ENCODE data around the gene FFAR3. TPM values are rescaled to one million over a fixed set of nuclear protein-coding genes. Genes with fewer than 3 reads are reported as not detected.

Gene FFAR3
- total and polyA plus RNA-seq, 7 donors = 0.67 to 1.9 (median 1.4) TPM; not detected in 2

GRCh38 chr19:35408284-35409171 lies 50.3 kb downstream of the FFAR3 start:
- Histone ChIP-seq H3K27me3 (peaks cover 0 to 1% (median 0%) of the 10 kb centered on the region in 3 donors), H3K9me3 (no peaks in the 10 kb centered on the region), H3K4me1 (no peaks in the 10 kb centered on the region), H3K4me3 (no peak overlapping the region), H3K36me3 (no peaks in the 10 kb centered on the region), H3K27ac (no peak overlapping the region)
- TF ChIP-seq CTCF (IDR thresholded peaks at IDR 0.05) = no peak
- no peak for TF ChIP-seq POLR2AphosphoS5 (IDR thresholded peaks at IDR 0.05)
- TF ChIP-seq EP300 (IDR thresholded peaks at IDR 0.05) = no peak
- TF ChIP-seq POLR2A (IDR thresholded peaks at IDR 0.05) = no peak
- 79 to 87% methylated on average over 13 of the region's 13 CpGs for WGBS, 2 donors
- DNase-seq = no peak
- intact Hi-C loops (cut with DNase I) = no loop called here

- Histone ChIP-seq H3K27ac (no peak overlapping the region), H3K36me3 (no peaks in the 10 kb centered on the region), H3K4me3 (no peak overlapping the region), H3K9me3 (no peaks in the 10 kb centered on the region), H3K27me3 (peaks cover 0 to 6% (median 0%) of the 10 kb centered on the region in 3 donors), H3K4me1 (no peaks in the 10 kb centered on the region)
- intact Hi-C loops (cut with DNase I) = no loop called here
- TF ChIP-seq POLR2A (IDR thresholded peaks at IDR 0.05) (no peak), CTCF (IDR thresholded peaks at IDR 0.05) (no peak), EP300 (IDR thresholded peaks at IDR 0.05) (no peak), POLR2AphosphoS5 (IDR thresholded peaks at IDR 0.05) (no peak)
- no peak for DNase-seq
- WGBS, 2 donors = 77 to 79% methylated on average over 5 of the region's 5 CpGs
Observed at GRCh38 chr19:35409191-35409590, 50.9 kb downstream of the FFAR3 start.

Other genes starting within 250 kb of the FFAR3 start
- gene FXYD3, start 242.6 kb upstream of the FFAR3 start, total RNA-seq = 10 to 100 TPM in 2 of 4 donors, 1 to 10 TPM in 2; 3.7 to 15.3 (median 8.2) TPM
- 1,000 to 10,000 TPM; 2,472 to 3,333 (median 2,871) TPM for gene FXYD3, start 242.6 kb upstream of the FFAR3 start, polyA plus RNA-seq
- 10 to 100 TPM; 29.0 to 47.1 (median 35.1) TPM for gene LGI4, start 223.4 kb upstream of the FFAR3 start, total RNA-seq
- 10 to 100 TPM in 1 of 3 donors, 1 to 10 TPM in 2; 4.2 to 35.7 (median 9.0) TPM for gene LGI4, start 223.4 kb upstream of the FFAR3 start, polyA plus RNA-seq
- gene FXYD1, start 219.6 kb upstream of the FFAR3 start, total RNA-seq = 100 to 1,000 TPM in 1 of 4 donors, 10 to 100 TPM in 3; 39.1 to 107 (median 44.6) TPM
- gene FXYD1, start 219.6 kb upstream of the FFAR3 start, polyA plus RNA-seq = 10 to 100 TPM in 2 of 3 donors, 1 to 10 TPM in 1; 6.0 to 57.7 (median 15.0) TPM
- gene FXYD7, start 215.2 kb upstream of the FFAR3 start, total RNA-seq = 1 to 10 TPM in 1 of 4 donors, not detected in 3; 3.3 TPM
- 1 to 10 TPM in 1 of 3 donors, not detected in 2; 1.7 TPM for gene FXYD7, start 215.2 kb upstream of the FFAR3 start, polyA plus RNA-seq
- gene FXYD5, start 203.7 kb upstream of the FFAR3 start, total RNA-seq = 10 to 100 TPM; 20.1 to 32.4 (median 28.8) TPM
- 100 to 1,000 TPM in 1 of 3 donors, 10 to 100 TPM in 2; 18.5 to 102 (median 27.0) TPM for gene FXYD5, start 203.7 kb upstream of the FFAR3 start, polyA plus RNA-seq
- not detected for gene FAM187B, start 129.7 kb upstream of the FFAR3 start, total RNA-seq
- gene FAM187B, start 129.7 kb upstream of the FFAR3 start, polyA plus RNA-seq = not detected
- gene LSR, start 109.5 kb upstream of the FFAR3 start, total RNA-seq = 1 to 10 TPM in 3 of 4 donors, under 1 TPM in 1; 0.68 to 3.6 (median 2.3) TPM
- 100 to 1,000 TPM in 1 of 3 donors, 10 to 100 TPM in 2; 51.8 to 218 (median 61.9) TPM for gene LSR, start 109.5 kb upstream of the FFAR3 start, polyA plus RNA-seq
- 100 to 1,000 TPM in 3 of 4 donors, 10 to 100 TPM in 1; 76.8 to 120 (median 102) TPM for gene USF2, start 89.5 kb upstream of the FFAR3 start, total RNA-seq
- gene USF2, start 89.5 kb upstream of the FFAR3 start, polyA plus RNA-seq = 10 to 100 TPM; 72.8 to 98.3 (median 76.3) TPM
- gene HAMP, start 75.9 kb upstream of the FFAR3 start, total RNA-seq = 1 to 10 TPM in 1 of 4 donors, not detected in 3; 3.1 TPM
- under 1 TPM; under 0.01 to 0.92 (median 0.61) TPM for gene HAMP, start 75.9 kb upstream of the FFAR3 start, polyA plus RNA-seq
- gene MAG, start 66.3 kb upstream of the FFAR3 start, total RNA-seq = 1 to 10 TPM in 1 of 4 donors, not detected in 3; 6.1 TPM
- gene MAG, start 66.3 kb upstream of the FFAR3 start, polyA plus RNA-seq = under 1 TPM in 1 of 3 donors, not detected in 2; 0.06 TPM
- 1 to 10 TPM; 1.2 to 4.8 (median 2.7) TPM for gene CD22, start 29.3 kb upstream of the FFAR3 start, total RNA-seq
- 100 to 1,000 TPM in 1 of 3 donors, 1 to 10 TPM in 1, under 1 TPM in 1; 0.69 to 107 (median 4.8) TPM for gene CD22, start 29.3 kb upstream of the FFAR3 start, polyA plus RNA-seq
- not detected for gene FFAR1, start 10.6 kb upstream of the FFAR3 start, total RNA-seq
- under 1 TPM in 1 of 3 donors, not detected in 2; 0.06 TPM for gene FFAR1, start 10.6 kb upstream of the FFAR3 start, polyA plus RNA-seq
- under 1 TPM in 3 of 4 donors, not detected in 1; 0.27 to 0.83 (median 0.36) TPM for gene GPR42, start 12.6 kb downstream of the FFAR3 start, total RNA-seq
- gene GPR42, start 12.6 kb downstream of the FFAR3 start, polyA plus RNA-seq = under 1 TPM in 1 of 3 donors, not detected in 2; 0.17 TPM
- under 1 TPM in 1 of 4 donors, not detected in 3; 0.81 TPM for gene FFAR2, start 89.8 kb downstream of the FFAR3 start, total RNA-seq
- gene FFAR2, start 89.8 kb downstream of the FFAR3 start, polyA plus RNA-seq = under 1 TPM in 2 of 3 donors, not detected in 1; 0.69 to 0.92 TPM
- gene KRTDAP, start 132.0 kb downstream of the FFAR3 start, total RNA-seq = not detected
- gene KRTDAP, start 132.0 kb downstream of the FFAR3 start, polyA plus RNA-seq = not detected
- gene DMKN, start 155.2 kb downstream of the FFAR3 start, total RNA-seq = 10 to 100 TPM in 3 of 4 donors, 1 to 10 TPM in 1; 6.1 to 39.0 (median 24.4) TPM
- 10 to 100 TPM in 1 of 3 donors, 1 to 10 TPM in 2; 5.5 to 20.6 (median 9.0) TPM for gene DMKN, start 155.2 kb downstream of the FFAR3 start, polyA plus RNA-seq
- gene SBSN, start 169.9 kb downstream of the FFAR3 start, total RNA-seq = not detected
- gene SBSN, start 169.9 kb downstream of the FFAR3 start, polyA plus RNA-seq = 1 to 10 TPM in 1 of 3 donors, under 1 TPM in 1, not detected in 1; 0.17 to 1.2 TPM
- not detected for gene GAPDHS, start 175.0 kb downstream of the FFAR3 start, total RNA-seq
- gene GAPDHS, start 175.0 kb downstream of the FFAR3 start, polyA plus RNA-seq = not detected
- gene TMEM147, start 187.2 kb downstream of the FFAR3 start, total RNA-seq = 10 to 100 TPM; 60.1 to 72.5 (median 69.3) TPM
- 100 to 1,000 TPM in 1 of 3 donors, 10 to 100 TPM in 2; 24.5 to 123 (median 46.2) TPM for gene TMEM147, start 187.2 kb downstream of the FFAR3 start, polyA plus RNA-seq
- not detected for gene ATP4A, start 205.2 kb downstream of the FFAR3 start, total RNA-seq
- gene ATP4A, start 205.2 kb downstream of the FFAR3 start, polyA plus RNA-seq = under 1 TPM in 1 of 3 donors, not detected in 2; 0.10 TPM
- not detected for gene PMIS2, start 227.7 kb downstream of the FFAR3 start, total RNA-seq
- not detected for gene PMIS2, start 227.7 kb downstream of the FFAR3 start, polyA plus RNA-seq

Data from sigmoid colon (tissue), 7 donors.